Ammon's horn (tissue), 1 donor: ENCODE results near the gene KIR2DL3.
A peak's percentile ranks its signal among the peaks of the same experiment; 100 is the strongest.

Experiments used
- DNase-seq: peaks from one replicate; pipeline ENCODE4 v3.0.0-alpha.2; 2016; ENCODE audit warnings: low spot score

KIR2DL3 gene

GRCh38 chr19:54792814-54793213, 54.5 kb downstream of the KIR2DL3 start:
- DNase-seq, result peak; percentile 7

GRCh38 chr19:54795758-54796157, 57.4 kb downstream of the KIR2DL3 start:
- DNase-seq, result no peak
